ENCODE measurements around the gene PGF.

The PGF gene

GRCh38 chr14:74941676-74942097, 13.7 kb downstream of the PGF start:
- DNase-seq (ENCODE audit: extremely low read depth, low read depth): no peak
- H3K4me3 ChIP-seq (replicated peaks; ENCODE audit: low read depth, low read length): no peak overlapping the region

GRCh38 chr14:74940956-74941565, 14.3 kb downstream of the PGF start:
- DNase-seq (ENCODE audit: extremely low read depth, low read depth): no peak
- no peak overlapping the region for H3K4me3 ChIP-seq (replicated peaks; ENCODE audit: low read depth, low read length)
- no peak for TF ChIP-seq CTCF (IDR thresholded peaks at IDR 0.05; ENCODE audit: low read depth, low read length, missing control alignments)

More at GRCh38 chr14:74941676-74942097, 13.7 kb downstream of the PGF start:
- TF ChIP-seq CTCF (IDR thresholded peaks at IDR 0.05; ENCODE audit: low read depth, low read length, missing control alignments): no peak

DNA sequence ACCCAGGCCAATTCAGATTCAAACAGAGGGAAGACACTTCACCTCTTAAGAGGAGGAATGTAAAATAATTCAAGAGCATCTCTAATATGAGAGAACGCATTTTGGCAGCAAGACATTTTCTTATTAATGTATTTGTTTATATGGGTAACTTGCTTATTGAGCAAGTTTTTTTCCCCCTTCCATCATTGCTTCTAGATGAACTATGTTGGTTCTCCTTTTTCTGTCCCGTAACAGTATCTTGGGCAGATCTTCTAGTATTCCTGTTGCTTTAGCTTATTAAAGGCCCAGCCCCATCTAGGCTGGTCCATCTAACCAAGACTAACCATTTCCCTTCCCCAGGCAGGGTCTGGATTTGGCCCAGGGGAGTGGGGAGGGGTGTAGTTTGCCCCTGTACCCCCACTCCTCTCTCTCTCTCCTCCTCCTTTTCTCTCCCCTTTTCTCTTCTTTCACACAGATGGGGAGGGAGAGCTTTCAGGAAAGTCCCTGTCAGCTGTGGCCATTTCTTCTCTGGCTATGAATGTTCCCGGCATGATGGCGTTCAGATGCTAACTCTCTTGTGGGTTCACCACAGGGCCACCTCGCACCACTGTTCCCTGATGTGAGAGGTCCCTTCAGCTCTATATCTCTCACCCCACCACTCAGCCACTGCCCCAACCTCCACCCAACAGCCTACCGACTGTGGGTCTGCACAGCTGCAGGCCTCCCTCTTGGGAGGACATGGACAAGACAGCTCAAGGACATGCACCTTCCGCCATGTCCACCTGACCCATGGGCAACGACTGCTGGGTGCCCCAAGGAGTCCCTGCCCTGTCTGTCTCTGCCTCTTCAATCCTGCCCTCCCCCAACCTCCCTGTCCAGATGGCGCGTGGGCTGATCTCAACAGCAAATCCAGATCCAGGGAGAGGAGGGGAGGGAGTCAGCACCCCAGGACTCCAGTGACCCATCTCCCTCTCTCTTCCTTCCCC, 16.6 kb downstream of the PGF start:
- TF ChIP-seq CTCF (IDR thresholded peaks at IDR 0.05; ENCODE audit: low read depth, low read length, missing control alignments): no peak
- H3K4me3 ChIP-seq (replicated peaks; ENCODE audit: low read depth, low read length): no peak overlapping the region
- DNase-seq (ENCODE audit: extremely low read depth, low read depth): no peak

DNA sequence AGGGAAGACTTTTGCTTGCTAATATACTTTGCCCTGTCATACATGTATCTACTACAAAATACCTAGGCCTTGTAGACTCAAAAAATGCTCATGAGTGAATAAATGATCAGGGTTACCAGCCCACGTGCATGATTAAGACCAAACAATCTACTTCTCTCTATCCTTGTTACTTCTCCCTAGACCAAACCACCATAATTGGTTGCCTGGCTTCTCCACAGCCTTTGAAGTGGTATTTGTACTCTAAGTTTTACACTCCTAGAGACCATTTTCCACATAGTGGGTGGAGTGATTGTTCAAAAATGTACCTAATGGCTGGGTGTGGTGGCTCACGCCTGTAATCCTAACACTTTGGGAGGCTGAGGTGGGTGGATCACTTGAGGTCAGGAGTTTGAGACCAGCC, 18.2 kb downstream of the PGF start:
- no peak overlapping the region for H3K4me3 ChIP-seq (replicated peaks; ENCODE audit: low read depth, low read length)
- no peak for DNase-seq (ENCODE audit: extremely low read depth, low read depth)
- no peak for TF ChIP-seq CTCF (IDR thresholded peaks at IDR 0.05; ENCODE audit: low read depth, low read length, missing control alignments)

GRCh38 chr14:74936731-74937130, 18.7 kb downstream of the PGF start:
- H3K4me3 ChIP-seq (replicated peaks; ENCODE audit: low read depth, low read length): no peak overlapping the region
- DNase-seq (ENCODE audit: extremely low read depth, low read depth): no peak
- no peak for TF ChIP-seq CTCF (IDR thresholded peaks at IDR 0.05; ENCODE audit: low read depth, low read length, missing control alignments)

GRCh38 chr14:74936151-74936550, 19.2 kb downstream of the PGF start:
- no peak overlapping the region for H3K4me3 ChIP-seq (replicated peaks; ENCODE audit: low read depth, low read length)
- no peak for TF ChIP-seq CTCF (IDR thresholded peaks at IDR 0.05; ENCODE audit: low read depth, low read length, missing control alignments)
- DNase-seq (ENCODE audit: extremely low read depth, low read depth): no peak

Data from HFF-Myc (cell line).